ENCODE data around the gene CIDEC. TPM values are rescaled to one million over a fixed set of nuclear protein-coding genes. Genes with fewer than 3 reads are reported as not detected.

CIDEC gene
- total and polyA plus RNA-seq, 4 donors = 0.28 to 4.2 (median 0.59) TPM; not detected in 1

DNA sequence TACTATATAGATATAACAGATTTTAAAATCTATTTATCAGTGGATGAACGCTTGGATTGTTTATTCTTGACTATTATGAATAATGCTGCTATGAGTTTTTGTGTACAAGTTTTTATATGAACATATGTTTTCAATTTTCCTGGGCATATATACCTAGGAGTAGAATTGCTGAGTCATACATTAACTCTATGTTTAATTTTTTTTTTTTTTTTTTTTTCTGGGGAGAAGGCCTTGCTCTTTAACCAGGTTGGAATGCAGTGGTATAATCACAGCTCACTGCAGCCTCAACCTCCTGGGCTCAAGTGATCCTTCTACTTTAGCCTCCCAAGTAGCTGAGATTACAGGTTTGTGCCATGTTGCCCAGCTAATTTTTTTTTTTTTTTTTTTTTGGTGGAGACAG, 9.1 kb downstream of the CIDEC start (continued):
- TF ChIP-seq, protein P1, sequence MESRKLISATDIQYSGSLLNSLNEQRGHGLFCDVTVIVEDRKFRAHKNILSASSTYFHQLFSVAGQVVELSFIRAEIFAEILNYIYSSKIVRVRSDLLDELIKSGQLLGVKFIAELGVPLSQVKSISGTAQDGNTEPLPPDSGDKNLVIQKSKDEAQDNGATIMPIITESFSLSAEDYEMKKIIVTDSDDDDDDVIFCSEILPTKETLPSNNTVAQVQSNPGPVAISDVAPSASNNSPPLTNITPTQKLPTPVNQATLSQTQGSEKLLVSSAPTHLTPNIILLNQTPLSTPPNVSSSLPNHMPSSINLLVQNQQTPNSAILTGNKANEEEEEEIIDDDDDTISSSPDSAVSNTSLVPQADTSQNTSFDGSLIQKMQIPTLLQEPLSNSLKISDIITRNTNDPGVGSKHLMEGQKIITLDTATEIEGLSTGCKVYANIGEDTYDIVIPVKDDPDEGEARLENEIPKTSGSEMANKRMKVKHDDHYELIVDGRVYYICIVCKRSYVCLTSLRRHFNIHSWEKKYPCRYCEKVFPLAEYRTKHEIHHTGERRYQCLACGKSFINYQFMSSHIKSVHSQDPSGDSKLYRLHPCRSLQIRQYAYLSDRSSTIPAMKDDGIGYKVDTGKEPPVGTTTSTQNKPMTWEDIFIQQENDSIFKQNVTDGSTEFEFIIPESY (IDR thresholded peaks at IDR 0.05) = no peak

DNA sequence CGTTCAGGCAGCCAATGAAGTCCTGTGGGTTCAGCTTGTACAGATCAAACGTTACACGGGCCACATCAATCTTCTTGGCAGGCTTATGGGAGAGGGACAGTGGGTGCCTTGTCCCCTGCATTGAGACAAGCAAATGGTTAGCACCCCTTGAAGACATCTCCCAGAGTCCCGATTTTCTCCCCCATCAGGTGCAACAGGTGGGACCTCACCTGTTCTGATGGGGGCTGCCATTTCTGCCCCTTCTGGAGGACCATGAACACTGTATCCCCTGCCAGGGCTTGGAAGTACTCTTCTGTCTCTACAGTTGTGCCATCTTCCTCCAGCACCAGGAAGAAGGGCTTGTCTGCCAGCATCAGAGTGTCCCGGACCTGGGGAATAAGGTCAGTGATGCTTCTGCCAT, 10.1 kb downstream of the CIDEC start:
- no peaks in the 10 kb centered on the region for H3K27me3 ChIP-seq (ENCODE audit: control insufficient read depth in 4 of 4, insufficient read depth in 4 of 4, low read length in 3 of 4)
- 90% methylated on average over 5 of the region's 5 CpGs for WGBS
- no peak overlapping the region for H3K4me3 ChIP-seq (ENCODE audit: low read depth in 1 of 3, low read length in 3 of 3)
- no peaks in the 10 kb centered on the region for H3K9me3 ChIP-seq (ENCODE audit: control insufficient read depth in 4 of 4, low read length in 3 of 4)
- H3K9ac ChIP-seq (ENCODE audit: low read depth in 1 of 2, low read length in 2 of 2) = no peak overlapping the region
- TF ChIP-seq, protein P1 (IDR thresholded peaks at IDR 0.05) = no peak
- TF ChIP-seq TAF1 (conservative IDR thresholded peaks at IDR 0.05) = no peak
- TF ChIP-seq, protein P2, sequence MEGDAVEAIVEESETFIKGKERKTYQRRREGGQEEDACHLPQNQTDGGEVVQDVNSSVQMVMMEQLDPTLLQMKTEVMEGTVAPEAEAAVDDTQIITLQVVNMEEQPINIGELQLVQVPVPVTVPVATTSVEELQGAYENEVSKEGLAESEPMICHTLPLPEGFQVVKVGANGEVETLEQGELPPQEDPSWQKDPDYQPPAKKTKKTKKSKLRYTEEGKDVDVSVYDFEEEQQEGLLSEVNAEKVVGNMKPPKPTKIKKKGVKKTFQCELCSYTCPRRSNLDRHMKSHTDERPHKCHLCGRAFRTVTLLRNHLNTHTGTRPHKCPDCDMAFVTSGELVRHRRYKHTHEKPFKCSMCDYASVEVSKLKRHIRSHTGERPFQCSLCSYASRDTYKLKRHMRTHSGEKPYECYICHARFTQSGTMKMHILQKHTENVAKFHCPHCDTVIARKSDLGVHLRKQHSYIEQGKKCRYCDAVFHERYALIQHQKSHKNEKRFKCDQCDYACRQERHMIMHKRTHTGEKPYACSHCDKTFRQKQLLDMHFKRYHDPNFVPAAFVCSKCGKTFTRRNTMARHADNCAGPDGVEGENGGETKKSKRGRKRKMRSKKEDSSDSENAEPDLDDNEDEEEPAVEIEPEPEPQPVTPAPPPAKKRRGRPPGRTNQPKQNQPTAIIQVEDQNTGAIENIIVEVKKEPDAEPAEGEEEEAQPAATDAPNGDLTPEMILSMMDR (IDR thresholded peaks at IDR 0.05; ENCODE audit: low read depth, low read length, missing input control) = no peak
- no peak for TF ChIP-seq RAD21 (IDR thresholded peaks at IDR 0.05)
- no peak for TF ChIP-seq FOXA1 (IDR thresholded peaks at IDR 0.05)
- TF ChIP-seq, protein P3, sequence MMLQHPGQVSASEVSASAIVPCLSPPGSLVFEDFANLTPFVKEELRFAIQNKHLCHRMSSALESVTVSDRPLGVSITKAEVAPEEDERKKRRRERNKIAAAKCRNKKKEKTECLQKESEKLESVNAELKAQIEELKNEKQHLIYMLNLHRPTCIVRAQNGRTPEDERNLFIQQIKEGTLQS (IDR thresholded peaks at IDR 0.05) = no peak
- TF ChIP-seq, protein P4, sequence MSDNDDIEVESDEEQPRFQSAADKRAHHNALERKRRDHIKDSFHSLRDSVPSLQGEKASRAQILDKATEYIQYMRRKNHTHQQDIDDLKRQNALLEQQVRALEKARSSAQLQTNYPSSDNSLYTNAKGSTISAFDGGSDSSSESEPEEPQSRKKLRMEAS (IDR thresholded peaks at IDR 0.05) = no peak
- no peak for TF ChIP-seq GABPA (IDR thresholded peaks at IDR 0.05 in 1 of 2, conservative IDR thresholded peaks at IDR 0.05 in 1 of 2)
- TF ChIP-seq YY1 (IDR thresholded peaks at IDR 0.05) = no peak
- no peak for TF ChIP-seq FOXA2 (IDR thresholded peaks at IDR 0.05)
- no peaks in the 10 kb centered on the region for H3K4me1 ChIP-seq (ENCODE audit: control insufficient read depth in 4 of 4, insufficient read depth in 4 of 4, low read length in 3 of 4)
- no peaks in the 10 kb centered on the region for H3K36me3 ChIP-seq (ENCODE audit: control insufficient read depth in 4 of 4, insufficient read depth in 3 of 4, low read depth in 1 of 4, low read length in 3 of 4)
- H3K27ac ChIP-seq (ENCODE audit: low read depth in 1 of 2, low read length in 2 of 2) = no peak overlapping the region
- no peak for DNase-seq (ENCODE audit: low spot score)

DNA sequence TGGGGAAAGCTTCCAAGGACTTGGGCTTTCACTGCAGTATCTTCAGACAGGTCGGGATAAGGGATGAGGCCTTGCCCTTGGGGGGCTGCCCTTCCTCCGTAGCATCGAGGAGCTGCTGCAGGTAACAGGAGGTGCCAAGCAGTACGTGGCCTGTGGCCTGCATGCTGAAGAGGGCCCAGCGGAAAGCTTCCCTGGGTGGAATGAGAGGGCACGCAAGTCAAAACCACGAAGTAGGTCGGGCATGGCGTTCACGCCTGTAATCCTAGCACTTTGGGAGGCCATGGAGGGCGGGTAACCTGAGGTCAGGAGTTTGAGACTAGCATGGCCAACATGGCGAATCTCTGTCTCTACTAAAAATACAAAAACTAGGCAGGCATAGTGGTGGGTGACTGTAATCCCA, 12.9 kb downstream of the CIDEC start:
- H3K27ac ChIP-seq (ENCODE audit: low read depth in 1 of 2, low read length in 2 of 2) = no peak overlapping the region
- peaks cover 0 to 7% (median 3%) of the 10 kb centered on the region in 4 donors for H3K4me1 ChIP-seq (ENCODE audit: control insufficient read depth in 4 of 4, insufficient read depth in 4 of 4, low read length in 3 of 4)
- no peak for DNase-seq (ENCODE audit: low spot score)
- no peaks in the 10 kb centered on the region for H3K9me3 ChIP-seq (ENCODE audit: control insufficient read depth in 4 of 4, low read length in 3 of 4)
- no peak overlapping the region for H3K4me3 ChIP-seq (ENCODE audit: low read depth in 1 of 3, low read length in 3 of 3)
- no peak for TF ChIP-seq RXRA (IDR thresholded peaks at IDR 0.05)
- no peak for TF ChIP-seq RAD21 (IDR thresholded peaks at IDR 0.05)
- TF ChIP-seq TAF1 (conservative IDR thresholded peaks at IDR 0.05) = no peak
- TF ChIP-seq GABPA (IDR thresholded peaks at IDR 0.05 in 1 of 2, conservative IDR thresholded peaks at IDR 0.05 in 1 of 2) = no peak
- TF ChIP-seq JUND (IDR thresholded peaks at IDR 0.05) = no peak
- no peak for TF ChIP-seq HNF4A (conservative IDR thresholded peaks at IDR 0.05)
- TF ChIP-seq, protein P3 (IDR thresholded peaks at IDR 0.05) = no peak
- TF ChIP-seq, protein P5, sequence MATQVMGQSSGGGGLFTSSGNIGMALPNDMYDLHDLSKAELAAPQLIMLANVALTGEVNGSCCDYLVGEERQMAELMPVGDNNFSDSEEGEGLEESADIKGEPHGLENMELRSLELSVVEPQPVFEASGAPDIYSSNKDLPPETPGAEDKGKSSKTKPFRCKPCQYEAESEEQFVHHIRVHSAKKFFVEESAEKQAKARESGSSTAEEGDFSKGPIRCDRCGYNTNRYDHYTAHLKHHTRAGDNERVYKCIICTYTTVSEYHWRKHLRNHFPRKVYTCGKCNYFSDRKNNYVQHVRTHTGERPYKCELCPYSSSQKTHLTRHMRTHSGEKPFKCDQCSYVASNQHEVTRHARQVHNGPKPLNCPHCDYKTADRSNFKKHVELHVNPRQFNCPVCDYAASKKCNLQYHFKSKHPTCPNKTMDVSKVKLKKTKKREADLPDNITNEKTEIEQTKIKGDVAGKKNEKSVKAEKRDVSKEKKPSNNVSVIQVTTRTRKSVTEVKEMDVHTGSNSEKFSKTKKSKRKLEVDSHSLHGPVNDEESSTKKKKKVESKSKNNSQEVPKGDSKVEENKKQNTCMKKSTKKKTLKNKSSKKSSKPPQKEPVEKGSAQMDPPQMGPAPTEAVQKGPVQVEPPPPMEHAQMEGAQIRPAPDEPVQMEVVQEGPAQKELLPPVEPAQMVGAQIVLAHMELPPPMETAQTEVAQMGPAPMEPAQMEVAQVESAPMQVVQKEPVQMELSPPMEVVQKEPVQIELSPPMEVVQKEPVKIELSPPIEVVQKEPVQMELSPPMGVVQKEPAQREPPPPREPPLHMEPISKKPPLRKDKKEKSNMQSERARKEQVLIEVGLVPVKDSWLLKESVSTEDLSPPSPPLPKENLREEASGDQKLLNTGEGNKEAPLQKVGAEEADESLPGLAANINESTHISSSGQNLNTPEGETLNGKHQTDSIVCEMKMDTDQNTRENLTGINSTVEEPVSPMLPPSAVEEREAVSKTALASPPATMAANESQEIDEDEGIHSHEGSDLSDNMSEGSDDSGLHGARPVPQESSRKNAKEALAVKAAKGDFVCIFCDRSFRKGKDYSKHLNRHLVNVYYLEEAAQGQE (IDR thresholded peaks at IDR 0.05) = no peak
- no peak for TF ChIP-seq HNF4G (IDR thresholded peaks at IDR 0.05)
- TF ChIP-seq NR2F2 (IDR thresholded peaks at IDR 0.05) = no peak
- TF ChIP-seq, protein P1 (IDR thresholded peaks at IDR 0.05) = no peak
- no peak for TF ChIP-seq FOXA1 (IDR thresholded peaks at IDR 0.05)
- TF ChIP-seq, protein P4 (IDR thresholded peaks at IDR 0.05) = no peak
- no peak for TF ChIP-seq YY1 (IDR thresholded peaks at IDR 0.05)
- no peak overlapping the region for H3K9ac ChIP-seq (ENCODE audit: low read depth in 1 of 2, low read length in 2 of 2)
- WGBS = 93% methylated on average over 12 of the region's 12 CpGs
- no peaks in the 10 kb centered on the region for H3K27me3 ChIP-seq (ENCODE audit: control insufficient read depth in 4 of 4, insufficient read depth in 4 of 4, low read length in 3 of 4)
- H3K36me3 ChIP-seq (ENCODE audit: control insufficient read depth in 4 of 4, insufficient read depth in 3 of 4, low read depth in 1 of 4, low read length in 3 of 4) = no peaks in the 10 kb centered on the region

All from liver (tissue), 9 donors.